Endothelial cell of umbilical vein (primary cell): ENCODE results near the gene CDH11. TPM values are rescaled to one million over a fixed set of nuclear protein-coding genes. Genes with fewer than 3 reads are reported as not detected.

Source experiments
- BruUV-seq: library from RNA; stranded (reverse); fragments of 400-500 nt; replicated peaks from 2 replicates; lab custom pipeline; 2021; lab: Mats Ljungman, UMichigan
- CTCF ChIA-PET: fragments of 300-600, 350-600 bp; sonication (Branson Sonifier 250); formaldehyde crosslinking; loops from one replicate; lab custom pipeline; 2021; ENCODE audit warnings: antibody characterized with exemption, inconsistent platforms; lab: Charles Lee
- POLR2A ChIA-PET: fragments of 300-600, 350-600 bp; sonication (Branson Sonifier 250); formaldehyde crosslinking; loops from one replicate; lab custom pipeline; 2021; ENCODE audit warnings: antibody characterized with exemption, inconsistent platforms; lab: Charles Lee
- DNase-seq: peaks from one replicate; pipeline ENCODE4 v3.0.0-alpha.2; 2011; ENCODE audit warnings: low read depth, low spot score
- FAIRE-seq: peaks from 2 replicates; lab custom pipeline; 2011; peaks lifted over from hg19 to GRCh38; lab: Jason Lieb, UNC
- H2AFZ ChIP-seq: 2 replicates; pipeline ENCODE4 v1.6.0; 2012; ENCODE audit warnings: low read depth, low read length, control low read depth, inconsistent platforms
- H3K27ac ChIP-seq: 2 replicates; pipeline ENCODE4 v1.5.1; 2011; ENCODE audit warnings: low read depth, mild to moderate bottlenecking, control low read depth, low read length, moderate library complexity; ENCODE audit not compliant: insufficient read depth
- H3K27me3 ChIP-seq, 2 experiments: 2 replicates each; pipeline versions ENCODE4 v1.6.0 to v1.6.1; 2011; ENCODE audit warnings: low read length in 2 of 2, mixed read lengths in 1 of 2; ENCODE audit not compliant: control insufficient read depth in 2 of 2, insufficient read depth in 2 of 2
- H3K36me3 ChIP-seq, 2 experiments: 2 replicates in 1 of 2; 3 replicates in 1 of 2; pipeline ENCODE4 v1.5.1; 2011; ENCODE audit warnings: low read length in 2 of 2, mild to moderate bottlenecking in 1 of 2, moderate library complexity in 1 of 2; ENCODE audit not compliant: control insufficient read depth in 2 of 2, insufficient read depth in 2 of 2; ENCODE audit errors: extremely low read depth in 1 of 2
- H3K4me1 ChIP-seq: 3 replicates; pipeline ENCODE4 v1.5.1; 2011; ENCODE audit warnings: mild to moderate bottlenecking, low read length; ENCODE audit not compliant: control insufficient read depth, insufficient read depth; ENCODE audit errors: extremely low read depth
- H3K4me2 ChIP-seq: 2 replicates; pipeline ENCODE4 v1.6.1; 2011; ENCODE audit warnings: low read length, control low read depth, mixed read lengths; ENCODE audit not compliant: insufficient read depth
- H3K4me3 ChIP-seq, 3 experiments: fragments of 200-600 bp in 1 of 3; sonication (generic), shearing (Covaris generic) in 1 of 3; replicated peaks in 1 of 3; 2 replicates each; pipeline ENCODE4 v1.5.1; 2011 to 2016; ENCODE audit warnings: control low read depth in 3 of 3, low read length in 3 of 3, mild to moderate bottlenecking in 2 of 3, inconsistent platforms in 1 of 3, low read depth in 1 of 3, moderate library complexity in 1 of 3; ENCODE audit not compliant: insufficient read depth in 1 of 3
- H3K79me2 ChIP-seq: 2 replicates; pipeline ENCODE4 v1.6.0; 2012; ENCODE audit warnings: low read length, inconsistent platforms; ENCODE audit not compliant: control insufficient read depth, insufficient read depth
- H3K9ac ChIP-seq: replicated peaks from 2 replicates; pipeline ENCODE3; 2011; ENCODE audit warnings: low read length, control low read depth; ENCODE audit not compliant: insufficient read depth; ENCODE audit errors: extremely low read depth
- H3K9me1 ChIP-seq: replicated peaks from 3 replicates; pipeline ENCODE4 v1.6.0; 2011; ENCODE audit warnings: mild to moderate bottlenecking, low read length; ENCODE audit not compliant: control insufficient read depth, insufficient read depth; ENCODE audit errors: extremely low read depth
- H3K9me3 ChIP-seq: replicated peaks from 2 replicates; pipeline ENCODE4 v1.5.1; 2012; ENCODE audit warnings: low read length, inconsistent platforms; ENCODE audit not compliant: control insufficient read depth, insufficient read depth
- H4K20me1 ChIP-seq: replicated peaks from 2 replicates; pipeline ENCODE3; 2011; ENCODE audit warnings: mild to moderate bottlenecking, low read length; ENCODE audit not compliant: control insufficient read depth, insufficient read depth; ENCODE audit errors: extremely low read depth
- FOS ChIP-seq: IDR thresholded peaks from 2 replicates; pipeline ENCODE4 v1.6.1; 2011; ENCODE audit warnings: mild to moderate bottlenecking, low read length, moderate library complexity, borderline replicate concordance; ENCODE audit not compliant: insufficient read depth
- GATA2 ChIP-seq: IDR thresholded peaks from 2 replicates; pipeline ENCODE4 v1.7.0; 2011; ENCODE audit warnings: low read depth, mild to moderate bottlenecking, moderate library complexity, mixed read lengths, low read length; ENCODE audit not compliant: insufficient read length, insufficient read depth
- JUN ChIP-seq: IDR thresholded peaks from 2 replicates; pipeline ENCODE4 v1.6.1; 2011; ENCODE audit warnings: borderline replicate concordance, low read depth; ENCODE audit not compliant: insufficient read length, insufficient read depth
- MYC ChIP-seq: IDR thresholded peaks from one replicate; pipeline ENCODE4 v1.6.1; 2011; ENCODE audit warnings: mild to moderate bottlenecking, low read depth, low read length
- POLR2A ChIP-seq: IDR thresholded peaks from 2 replicates; pipeline ENCODE4 v1.6.1; 2012; ENCODE audit warnings: low read depth, mild to moderate bottlenecking, control low read depth, low read length
- POLR2AphosphoS5 ChIP-seq: IDR thresholded peaks from 2 replicates; pipeline ENCODE4 v1.6.1; 2012; ENCODE audit warnings: low read depth, mild to moderate bottlenecking, control low read depth, low read length, moderate library complexity; ENCODE audit not compliant: insufficient read depth
- dilution Hi-C: fragments of 300-500 bp; cut with MboI; formaldehyde crosslinking; loops from one replicate; pipeline ENCODE4 v1.15.0; 2019; ENCODE audit warnings: low sequenced_read_pairs; ENCODE audit not compliant: extremely low pct_ligation_motif_present
- intact Hi-C: fragments of 100-400 bp; cut with micrococcal nuclease; formaldehyde crosslinking; loops from one replicate; pipeline ENCODE4 v1.10.0; 2022
- polyA plus RNA-seq, 4 experiments: library from polyadenylated mRNA; depleted of rRNA in 3 of 4; stranded (reverse) in 3 of 4; unstranded in 1 of 4; fragments of >200 nt; gene quantifications; 2 replicates each; pipeline versions ENCODE4 v1.2.1 to v1.2.3, GENCODE V29; 2011 to 2012; ENCODE audit warnings: missing spikeins in 1 of 4
- total RNA-seq: library from RNA; stranded (reverse); gene quantifications from 2 replicates; pipeline ENCODE4 v1.2.3, GENCODE V29; 2021
- TF ChIP-seq, protein P1 (sequence below): IDR thresholded peaks from 2 replicates; pipeline ENCODE4 v1.6.1; 2011; ENCODE audit not compliant: insufficient read depth, insufficient read length
- TF ChIP-seq, protein P2 (sequence below), 2 donors: IDR thresholded peaks; 1 replicate in 1 of 2; 2 replicates in 1 of 2; pipeline ENCODE4 v1.5.1; 2011; ENCODE audit warnings: low read length in 2 of 2, mild to moderate bottlenecking in 2 of 2, moderate library complexity in 2 of 2, control low read depth in 1 of 2, inconsistent platforms in 1 of 2, low read depth in 1 of 2; ENCODE audit not compliant: insufficient read depth in 1 of 2; ENCODE audit errors: extremely low read depth in 1 of 2

CDH11 gene
- total and polyA plus RNA-seq, 2 donors (not counting 3 experiments of a cell fraction or from before 2014, with no cell fraction given): 30.4 to 32.7 TPM

GRCh38 chr16:64951193-64951592 lies 170.7 kb downstream of the CDH11 start:
- no TSS peak for BruUV-seq
- peaks cover 14% of the 10 kb centered on the region for H3K4me1 ChIP-seq
- no peak overlapping the region for H3K9ac ChIP-seq
- no peaks in the 10 kb centered on the region for H3K36me3 ChIP-seq
- ChIA-PET CTCF (no interaction called here), POLR2A (no interaction called here)
- H3K4me3 ChIP-seq: no peak overlapping the region
- intact Hi-C loops: no loop called here
- dilution Hi-C loops: no loop called here
- no peak overlapping the region for H3K27ac ChIP-seq
- no peaks in the 10 kb centered on the region for H3K27me3 ChIP-seq
- no peak for TF ChIP-seq POLR2A
- no peak for TF ChIP-seq GATA2
- TF ChIP-seq MYC: no peak
- no peak for TF ChIP-seq POLR2AphosphoS5
- no peak overlapping the region for H3K4me2 ChIP-seq
- H3K79me2 ChIP-seq: no peaks in the 10 kb centered on the region
- H2AFZ ChIP-seq: no peak overlapping the region
- H3K9me3 ChIP-seq: no peaks in the 10 kb centered on the region
- no peaks in the 10 kb centered on the region for H3K9me1 ChIP-seq
- FAIRE-seq: no peak
- DNase-seq: no peak
- no peaks in the 10 kb centered on the region for H4K20me1 ChIP-seq

- dilution Hi-C loops: no loop called here
Measured at GRCh38 chr16:64950731-64951130, 171.1 kb downstream of the CDH11 start.

More at GRCh38 chr16:64950731-64951130, 171.1 kb downstream of the CDH11 start:
- no peaks in the 10 kb centered on the region for H3K36me3 ChIP-seq
- ChIA-PET CTCF (no interaction called here), POLR2A (no interaction called here)
- H3K9me3 ChIP-seq: no peaks in the 10 kb centered on the region
- no TSS peak for BruUV-seq
- no peak for TF ChIP-seq JUN
- no peak for TF ChIP-seq FOS
- TF ChIP-seq, protein P1, sequence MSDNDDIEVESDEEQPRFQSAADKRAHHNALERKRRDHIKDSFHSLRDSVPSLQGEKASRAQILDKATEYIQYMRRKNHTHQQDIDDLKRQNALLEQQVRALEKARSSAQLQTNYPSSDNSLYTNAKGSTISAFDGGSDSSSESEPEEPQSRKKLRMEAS: no peak
- TF ChIP-seq, protein P2, sequence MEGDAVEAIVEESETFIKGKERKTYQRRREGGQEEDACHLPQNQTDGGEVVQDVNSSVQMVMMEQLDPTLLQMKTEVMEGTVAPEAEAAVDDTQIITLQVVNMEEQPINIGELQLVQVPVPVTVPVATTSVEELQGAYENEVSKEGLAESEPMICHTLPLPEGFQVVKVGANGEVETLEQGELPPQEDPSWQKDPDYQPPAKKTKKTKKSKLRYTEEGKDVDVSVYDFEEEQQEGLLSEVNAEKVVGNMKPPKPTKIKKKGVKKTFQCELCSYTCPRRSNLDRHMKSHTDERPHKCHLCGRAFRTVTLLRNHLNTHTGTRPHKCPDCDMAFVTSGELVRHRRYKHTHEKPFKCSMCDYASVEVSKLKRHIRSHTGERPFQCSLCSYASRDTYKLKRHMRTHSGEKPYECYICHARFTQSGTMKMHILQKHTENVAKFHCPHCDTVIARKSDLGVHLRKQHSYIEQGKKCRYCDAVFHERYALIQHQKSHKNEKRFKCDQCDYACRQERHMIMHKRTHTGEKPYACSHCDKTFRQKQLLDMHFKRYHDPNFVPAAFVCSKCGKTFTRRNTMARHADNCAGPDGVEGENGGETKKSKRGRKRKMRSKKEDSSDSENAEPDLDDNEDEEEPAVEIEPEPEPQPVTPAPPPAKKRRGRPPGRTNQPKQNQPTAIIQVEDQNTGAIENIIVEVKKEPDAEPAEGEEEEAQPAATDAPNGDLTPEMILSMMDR (IDR thresholded peaks at IDR 0.05; ENCODE audit: extremely low read depth in 1 of 2, insufficient read depth in 1 of 2, low read depth in 1 of 2, low read length in 2 of 2): no peak
- TF ChIP-seq POLR2AphosphoS5: no peak
- TF ChIP-seq GATA2: no peak
- TF ChIP-seq MYC: no peak
- no peaks in the 10 kb centered on the region for H3K9me1 ChIP-seq
- intact Hi-C loops: no loop called here
- no peaks in the 10 kb centered on the region for H3K79me2 ChIP-seq
- H3K27ac ChIP-seq: no peak overlapping the region
- no peak overlapping the region for H3K4me3 ChIP-seq
- no peaks in the 10 kb centered on the region for H3K27me3 ChIP-seq
- no peak overlapping the region for H2AFZ ChIP-seq
- no peak for FAIRE-seq
- H3K9ac ChIP-seq: no peak overlapping the region
- no peak overlapping the region for H3K4me2 ChIP-seq
- no peaks in the 10 kb centered on the region for H4K20me1 ChIP-seq
- H3K4me1 ChIP-seq: peaks cover 14% of the 10 kb centered on the region
- DNase-seq: no peak
